K562 (cell line): ENCODE results near the gene MT1HL1. TPM values are rescaled to one million over a fixed set of nuclear protein-coding genes. Genes with fewer than 3 reads are reported as not detected.

Experiments
- ATAC-seq: fragments of 200-7000 bp; cut with Tn5 transposase; 3 replicates; pipeline ENCODE4 v1.9.1; 2020; ENCODE audit warnings: moderate library complexity
- BruUV-seq: library from RNA; stranded (reverse); fragments of 400-500 nt; replicated peaks from 2 replicates; lab custom pipeline; 2021; lab: Mats Ljungman, UMichigan
- CTCF ChIA-PET: fragments of 300-600 bp; formaldehyde crosslinking; extraction: SDS; loops from one replicate; lab custom pipeline; 2021; ENCODE audit warnings: low intra/inter-chr PET ratio; lab: Yijun Ruan, JAX
- POLR2A ChIA-PET: fragments of 300-600, 350-650 bp; sonication (Branson Sonifier 250); formaldehyde crosslinking; extraction: SDS; loops from one replicate; lab custom pipeline; 2021; ENCODE audit warnings: antibody characterized with exemption, inconsistent platforms; lab: Yijun Ruan, JAX
- DNase-seq, 4 experiments: peaks; one replicate each; pipeline versions ENCODE4 v3.0.0 to v3.0.0-alpha.2; 2011 to 2018; ENCODE audit warnings: low spot score in 3 of 4, mixed read lengths in 3 of 4; ENCODE audit errors: extremely low read depth in 1 of 4
- FAIRE-seq: peaks from 2 replicates; lab custom pipeline; 2011; peaks lifted over from hg19 to GRCh38; lab: Jason Lieb, UNC
- H2AFZ ChIP-seq: 2 replicates; pipeline ENCODE4 v1.6.0; 2011; ENCODE audit warnings: low read depth, low read length, control low read depth, inconsistent platforms
- H3K27ac ChIP-seq: fragments of 200-600 bp; 3 replicates; pipeline ENCODE4 v1.8.0; 2011; ENCODE audit warnings: low read depth, mild to moderate bottlenecking, control low read depth, inconsistent platforms, low read length, moderate library complexity, mixed read lengths; ENCODE audit errors: extremely low read depth
- H3K27me3 ChIP-seq, 2 experiments: fragments of 300-600 bp in 1 of 2; 2 replicates in 1 of 2; 3 replicates in 1 of 2; pipeline versions ENCODE4 v1.6.0 to v1.8.0; 2011; ENCODE audit warnings: inconsistent platforms in 2 of 2, low read length in 2 of 2, mild to moderate bottlenecking in 1 of 2, mixed read lengths in 1 of 2, moderate library complexity in 1 of 2; ENCODE audit not compliant: control insufficient read depth in 2 of 2, insufficient read depth in 2 of 2
- H3K36me3 ChIP-seq: fragments of 300-600 bp; 3 replicates; pipeline ENCODE4 v1.8.0; 2011; ENCODE audit warnings: mild to moderate bottlenecking, low read length, inconsistent platforms; ENCODE audit not compliant: control insufficient read depth, insufficient read depth
- H3K4me1 ChIP-seq, 2 experiments: fragments of 200-600 bp in 1 of 2; replicated peaks in 1 of 2; 2 replicates in 1 of 2; 3 replicates in 1 of 2; pipeline versions ENCODE4 v1.5.1 to v1.8.0; 2011; ENCODE audit warnings: inconsistent platforms in 2 of 2, low read length in 2 of 2, mild to moderate bottlenecking in 1 of 2, mixed read lengths in 1 of 2, moderate library complexity in 1 of 2; ENCODE audit not compliant: control insufficient read depth in 2 of 2, insufficient read depth in 2 of 2
- H3K4me2 ChIP-seq: 2 replicates; pipeline ENCODE4 v1.6.1; 2011; ENCODE audit warnings: low read length, control low read depth, inconsistent platforms, mixed read lengths; ENCODE audit not compliant: insufficient read depth
- H3K4me3 ChIP-seq: fragments of 200-600 bp; sonication (generic), shearing (Covaris generic); 2 replicates; pipeline ENCODE4 v1.5.1; 2016; ENCODE audit warnings: control low read depth, inconsistent platforms
- H3K79me2 ChIP-seq: fragments of 200-600 bp; 3 replicates; pipeline ENCODE4 v1.8.0; 2011; ENCODE audit warnings: low read length, inconsistent platforms; ENCODE audit not compliant: control insufficient read depth, insufficient read depth
- H3K9ac ChIP-seq, 2 experiments: 2 replicates each; pipeline versions ENCODE4 v1.6.0 to v1.6.1; 2011; ENCODE audit warnings: low read depth in 2 of 2, low read length in 2 of 2, control low read depth in 1 of 2, inconsistent platforms in 1 of 2, mild to moderate bottlenecking in 1 of 2, mixed read lengths in 1 of 2; ENCODE audit not compliant: insufficient read depth in 1 of 2
- H3K9me1 ChIP-seq: one replicate; pipeline ENCODE4 v1.6.0; 2011; ENCODE audit warnings: inconsistent platforms, mild to moderate bottlenecking, low read length, moderate library complexity; ENCODE audit not compliant: control insufficient read depth, insufficient read depth
- H3K9me3 ChIP-seq: replicated peaks from 2 replicates; pipeline ENCODE4 v1.5.1; 2011; ENCODE audit warnings: low read depth, low read length, inconsistent platforms; ENCODE audit not compliant: control insufficient read depth, insufficient read depth
- H4K20me1 ChIP-seq: replicated peaks from 2 replicates; pipeline ENCODE4 v1.6.1; 2011; ENCODE audit warnings: low read length, inconsistent platforms, mixed read lengths; ENCODE audit not compliant: control insufficient read depth, insufficient read depth
- CEBPB ChIP-seq: fragments of 450-650 bp; IDR thresholded peaks from 2 replicates; pipeline ENCODE4 v1.6.1; 2016; ENCODE audit warnings: missing genetic modification characterization, missing compliant biosample characterization
- GTF2E2 ChIP-seq: fragments of 200-800 bp; sonication (Bioruptor generic); IDR thresholded peaks from 2 replicates; pipeline ENCODE4 v1.6.1; 2016; ENCODE audit warnings: missing genetic modification characterization, missing compliant biosample characterization
- HMGN3 ChIP-seq: IDR thresholded peaks from 2 replicates; pipeline ENCODE4 v1.6.1; 2011; ENCODE audit warnings: borderline replicate concordance, low read depth, mild to moderate bottlenecking, mixed read lengths, low read length; ENCODE audit not compliant: insufficient read length; ENCODE audit errors: extremely low read depth
- JUN ChIP-seq, 2 experiments: sonication (generic) in 1 of 2; formaldehyde crosslinking in 1 of 2; IDR thresholded peaks; 2 replicates each; pipeline versions ENCODE4 v1.6.1 to v1.8.0; 2012 to 2022; ENCODE audit warnings: borderline replicate concordance in 2 of 2, mild to moderate bottlenecking in 2 of 2, improper control_type of control experiment in 1 of 2, low read depth in 1 of 2, low read length in 1 of 2, missing genetic modification reagents in 1 of 2
- KDM4B ChIP-seq, 2 experiments: fragments of 450-650 bp in 1 of 2; sonication (generic) in 1 of 2; IDR thresholded peaks; 2 replicates each; pipeline ENCODE4 v1.6.1; 2016 to 2017; ENCODE audit warnings: borderline replicate concordance in 2 of 2, antibody characterized with exemption in 1 of 2, low read depth in 1 of 2, mild to moderate bottlenecking in 1 of 2
- NONO ChIP-seq, 2 experiments: fragments of 200-400 bp in 1 of 2; fragments of 450-650 bp in 1 of 2; formaldehyde crosslinking in 1 of 2; IDR thresholded peaks; 2 replicates each; pipeline ENCODE4 v1.6.1; 2017; ENCODE audit warnings: low read depth in 2 of 2, mild to moderate bottlenecking in 2 of 2, moderate library complexity in 2 of 2, low read length in 1 of 2
- ZNF717 ChIP-seq: fragments of 250-450 bp; sonication (Bioruptor Pico); IDR thresholded peaks from 2 replicates; pipeline ENCODE4 v1.5.0; 2021
- WGBS: fragments of 100-300 bp; shearing (Covaris generic); methylation state at CpG from one replicate; pipeline ENCODE4 v1.1.6; 2016; ENCODE audit warnings: low coverage, mixed read lengths; ENCODE audit not compliant: insufficient coverage; ENCODE audit errors: missing lambda C conversion rate; 5-methylcytosine and 5-hydroxymethylcytosine counted together
- in situ Hi-C: fragments of 300-500 bp; cut with MboI; formaldehyde crosslinking; loops from 4 replicates; pipeline ENCODE4 v1.15.0; 2018; ENCODE audit warnings: inconsistent platforms, mixed read lengths
- intact Hi-C: fragments of 100-400 bp; cut with micrococcal nuclease; formaldehyde crosslinking; loops from 2 replicates; pipeline ENCODE4 v1.14.2; 2022
- polyA plus RNA-seq, 8 experiments: library from polyadenylated mRNA; depleted of rRNA in 4 of 8; stranded (reverse) in 5 of 8; unstranded in 3 of 8; fragments of >200 nt; fragmentation: Nextera tagmentation in 2 of 8; fragmentation: Illumina TruSeq in 1 of 8; extraction: Ambion mirVana in 2 of 8; extraction: Trizol in 1 of 8; gene quantifications; 2 replicates each; pipeline versions ENCODE4 v1.2.1 to v1.2.3, GENCODE V29; 2011 to 2014; ENCODE audit warnings: inconsistent platforms in 1 of 8, missing spikeins in 1 of 8
- total RNA-seq, 7 experiments: library from RNA; depleted of rRNA in 6 of 7; stranded (reverse); fragments of >200 nt in 6 of 7; fragmentation: Illumina TruSeq in 2 of 7; extraction: Trizol in 2 of 7; gene quantifications; 2 replicates each; pipeline versions ENCODE4 v1.2.1 to v1.2.3, GENCODE V29; 2011 to 2021; ENCODE audit warnings: low replicate concordance in 1 of 7
- TF ChIP-seq, protein P1 (sequence below): fragments of 200-800 bp; sonication (Bioruptor generic); IDR thresholded peaks from 2 replicates; pipeline ENCODE4 v1.6.1; 2016; ENCODE audit warnings: missing genetic modification characterization, missing compliant biosample characterization
- TF ChIP-seq, protein P2 (sequence below): sonication (generic); formaldehyde crosslinking; IDR thresholded peaks from 2 replicates; pipeline ENCODE4 v1.8.1; 2023; ENCODE audit warnings: mild to moderate bottlenecking, missing genetic modification reagents
- TF ChIP-seq, protein P3 (sequence below), 3 experiments: fragments of 200-800 bp in 1 of 3; fragments of 250-450 bp in 1 of 3; fragments of 450-650 bp in 1 of 3; sonication (Bioruptor Pico) in 1 of 3; sonication (Bioruptor generic) in 1 of 3; formaldehyde crosslinking in 1 of 3; IDR thresholded peaks; 2 replicates each; pipeline versions ENCODE4 v1.6.1 to v1.8.0; 2016 to 2022; ENCODE audit warnings: mild to moderate bottlenecking in 2 of 3, missing genetic modification characterization in 2 of 3, missing compliant biosample characterization in 1 of 3, moderate library complexity in 1 of 3

The MT1HL1 gene
- total and polyA plus RNA-seq, 9 of the 15 experiments (the other 6 are each of a cell fraction or from before 2014, with no cell fraction given): not detected

DNA sequence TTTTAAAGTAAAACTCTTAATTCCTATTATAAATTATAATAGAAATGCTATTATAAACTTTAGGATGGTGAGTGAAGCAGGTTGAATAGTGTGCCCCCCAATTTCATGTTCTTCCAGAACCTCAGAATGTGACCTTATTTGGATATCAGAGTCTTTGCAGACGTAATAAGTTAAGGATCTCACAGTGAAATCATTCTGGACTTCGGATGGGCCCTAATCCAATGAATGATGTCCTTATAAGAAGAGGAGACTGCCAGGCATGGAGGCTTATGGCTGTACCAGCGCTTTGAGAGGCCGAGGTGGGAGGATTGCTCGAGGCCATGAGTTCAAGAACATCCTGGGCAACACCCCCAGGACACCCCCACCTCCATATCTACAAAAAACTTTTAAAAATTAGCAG lies 9.4 kb upstream of the MT1HL1 start:
- Histone ChIP-seq H3K9ac (no peak overlapping the region), H3K27me3 (peaks cover 0 to 2% of the 10 kb centered on the region in 2 experiments; a peak in 1 of 5 replicates), H3K4me3 (no peak overlapping the region), H3K9me1 (no peaks in the 10 kb centered on the region), H3K27ac (no peak overlapping the region), H3K4me2 (no peak overlapping the region), H3K4me1 (peaks cover 4 to 11% of the 10 kb centered on the region in 2 experiments; a peak in 3 of 5 replicates), H3K36me3 (no peaks in the 10 kb centered on the region), H4K20me1 (no peaks in the 10 kb centered on the region), H3K9me3 (no peaks in the 10 kb centered on the region), H2AFZ (no peak overlapping the region), H3K79me2 (no peaks in the 10 kb centered on the region)
- DNase-seq (no peak), ATAC-seq (no peak), FAIRE-seq (no peak)
- WGBS: 0% methylated on average over 5 of the region's 5 CpGs
- in situ Hi-C loops (no loop called here), intact Hi-C loops (no loop called here)
- TF ChIP-seq, protein P1, sequence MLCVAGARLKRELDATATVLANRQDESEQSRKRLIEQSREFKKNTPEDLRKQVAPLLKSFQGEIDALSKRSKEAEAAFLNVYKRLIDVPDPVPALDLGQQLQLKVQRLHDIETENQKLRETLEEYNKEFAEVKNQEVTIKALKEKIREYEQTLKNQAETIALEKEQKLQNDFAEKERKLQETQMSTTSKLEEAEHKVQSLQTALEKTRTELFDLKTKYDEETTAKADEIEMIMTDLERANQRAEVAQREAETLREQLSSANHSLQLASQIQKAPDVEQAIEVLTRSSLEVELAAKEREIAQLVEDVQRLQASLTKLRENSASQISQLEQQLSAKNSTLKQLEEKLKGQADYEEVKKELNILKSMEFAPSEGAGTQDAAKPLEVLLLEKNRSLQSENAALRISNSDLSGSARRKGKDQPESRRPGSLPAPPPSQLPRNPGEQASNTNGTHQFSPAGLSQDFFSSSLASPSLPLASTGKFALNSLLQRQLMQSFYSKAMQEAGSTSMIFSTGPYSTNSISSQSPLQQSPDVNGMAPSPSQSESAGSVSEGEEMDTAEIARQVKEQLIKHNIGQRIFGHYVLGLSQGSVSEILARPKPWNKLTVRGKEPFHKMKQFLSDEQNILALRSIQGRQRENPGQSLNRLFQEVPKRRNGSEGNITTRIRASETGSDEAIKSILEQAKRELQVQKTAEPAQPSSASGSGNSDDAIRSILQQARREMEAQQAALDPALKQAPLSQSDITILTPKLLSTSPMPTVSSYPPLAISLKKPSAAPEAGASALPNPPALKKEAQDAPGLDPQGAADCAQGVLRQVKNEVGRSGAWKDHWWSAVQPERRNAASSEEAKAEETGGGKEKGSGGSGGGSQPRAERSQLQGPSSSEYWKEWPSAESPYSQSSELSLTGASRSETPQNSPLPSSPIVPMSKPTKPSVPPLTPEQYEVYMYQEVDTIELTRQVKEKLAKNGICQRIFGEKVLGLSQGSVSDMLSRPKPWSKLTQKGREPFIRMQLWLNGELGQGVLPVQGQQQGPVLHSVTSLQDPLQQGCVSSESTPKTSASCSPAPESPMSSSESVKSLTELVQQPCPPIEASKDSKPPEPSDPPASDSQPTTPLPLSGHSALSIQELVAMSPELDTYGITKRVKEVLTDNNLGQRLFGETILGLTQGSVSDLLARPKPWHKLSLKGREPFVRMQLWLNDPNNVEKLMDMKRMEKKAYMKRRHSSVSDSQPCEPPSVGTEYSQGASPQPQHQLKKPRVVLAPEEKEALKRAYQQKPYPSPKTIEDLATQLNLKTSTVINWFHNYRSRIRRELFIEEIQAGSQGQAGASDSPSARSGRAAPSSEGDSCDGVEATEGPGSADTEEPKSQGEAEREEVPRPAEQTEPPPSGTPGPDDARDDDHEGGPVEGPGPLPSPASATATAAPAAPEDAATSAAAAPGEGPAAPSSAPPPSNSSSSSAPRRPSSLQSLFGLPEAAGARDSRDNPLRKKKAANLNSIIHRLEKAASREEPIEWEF (CRISPR knock-in tag): 0 out of 2 replicates have a peak, but pooled peaks have one; percentile 54
- no peak for TF ChIP-seq GTF2E2 (tag)
- TF ChIP-seq ZNF717 (CRISPR knock-in tag): no peak
- TF ChIP-seq NONO (IDR thresholded peaks at IDR 0.05; ENCODE audit: low read depth in 2 of 2, low read length in 1 of 2): no peak
- no peak for TF ChIP-seq CEBPB (tag)
- TF ChIP-seq, protein P2, sequence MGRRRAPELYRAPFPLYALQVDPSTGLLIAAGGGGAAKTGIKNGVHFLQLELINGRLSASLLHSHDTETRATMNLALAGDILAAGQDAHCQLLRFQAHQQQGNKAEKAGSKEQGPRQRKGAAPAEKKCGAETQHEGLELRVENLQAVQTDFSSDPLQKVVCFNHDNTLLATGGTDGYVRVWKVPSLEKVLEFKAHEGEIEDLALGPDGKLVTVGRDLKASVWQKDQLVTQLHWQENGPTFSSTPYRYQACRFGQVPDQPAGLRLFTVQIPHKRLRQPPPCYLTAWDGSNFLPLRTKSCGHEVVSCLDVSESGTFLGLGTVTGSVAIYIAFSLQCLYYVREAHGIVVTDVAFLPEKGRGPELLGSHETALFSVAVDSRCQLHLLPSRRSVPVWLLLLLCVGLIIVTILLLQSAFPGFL: no peak
- TF ChIP-seq HMGN3: no peak
- TF ChIP-seq KDM4B (IDR thresholded peaks at IDR 0.05; ENCODE audit: borderline replicate concordance in 2 of 2, low read depth in 1 of 2): no peak
- no peak for TF ChIP-seq JUN (IDR thresholded peaks at IDR 0.05; ENCODE audit: borderline replicate concordance, low read depth, low read length)
- no peak for TF ChIP-seq JUN (CRISPR knock-in tag; IDR thresholded peaks at IDR 0.05; ENCODE audit: borderline replicate concordance)
- TF ChIP-seq, protein P3, sequence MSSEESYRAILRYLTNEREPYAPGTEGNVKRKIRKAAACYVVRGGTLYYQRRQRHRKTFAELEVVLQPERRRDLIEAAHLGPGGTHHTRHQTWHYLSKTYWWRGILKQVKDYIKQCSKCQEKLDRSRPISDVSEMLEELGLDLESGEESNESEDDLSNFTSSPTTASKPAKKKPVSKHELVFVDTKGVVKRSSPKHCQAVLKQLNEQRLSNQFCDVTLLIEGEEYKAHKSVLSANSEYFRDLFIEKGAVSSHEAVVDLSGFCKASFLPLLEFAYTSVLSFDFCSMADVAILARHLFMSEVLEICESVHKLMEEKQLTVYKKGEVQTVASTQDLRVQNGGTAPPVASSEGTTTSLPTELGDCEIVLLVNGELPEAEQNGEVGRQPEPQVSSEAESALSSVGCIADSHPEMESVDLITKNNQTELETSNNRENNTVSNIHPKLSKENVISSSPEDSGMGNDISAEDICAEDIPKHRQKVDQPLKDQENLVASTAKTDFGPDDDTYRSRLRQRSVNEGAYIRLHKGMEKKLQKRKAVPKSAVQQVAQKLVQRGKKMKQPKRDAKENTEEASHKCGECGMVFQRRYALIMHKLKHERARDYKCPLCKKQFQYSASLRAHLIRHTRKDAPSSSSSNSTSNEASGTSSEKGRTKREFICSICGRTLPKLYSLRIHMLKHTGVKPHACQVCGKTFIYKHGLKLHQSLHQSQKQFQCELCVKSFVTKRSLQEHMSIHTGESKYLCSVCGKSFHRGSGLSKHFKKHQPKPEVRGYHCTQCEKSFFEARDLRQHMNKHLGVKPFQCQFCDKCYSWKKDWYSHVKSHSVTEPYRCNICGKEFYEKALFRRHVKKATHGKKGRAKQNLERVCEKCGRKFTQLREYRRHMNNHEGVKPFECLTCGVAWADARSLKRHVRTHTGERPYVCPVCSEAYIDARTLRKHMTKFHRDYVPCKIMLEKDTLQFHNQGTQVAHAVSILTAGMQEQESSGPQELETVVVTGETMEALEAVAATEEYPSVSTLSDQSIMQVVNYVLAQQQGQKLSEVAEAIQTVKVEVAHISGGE (CRISPR knock-in tag; IDR thresholded peaks at IDR 0.05): 0 out of 6 replicates have a peak, but pooled peaks of 1 of the 3 experiments have one; percentile 7
- ChIA-PET POLR2A (interaction anchor here (0.7 to 1.0 kb wide), 2 partner anchors 100 to 326 kb away, joined by 3 to 5 read pairs; no protein-coding TSS in a partner anchor), CTCF (interaction anchor here (0.6 kb wide), 1 partner anchor 27 kb away, joined by 3 read pairs; no protein-coding TSS in a partner anchor)
- BruUV-seq: no TSS peak
